ENCODE results near the gene C20orf96.
A peak's percentile ranks its signal among the peaks of the same experiment; 100 is the strongest.

C20orf96 gene

DNA sequence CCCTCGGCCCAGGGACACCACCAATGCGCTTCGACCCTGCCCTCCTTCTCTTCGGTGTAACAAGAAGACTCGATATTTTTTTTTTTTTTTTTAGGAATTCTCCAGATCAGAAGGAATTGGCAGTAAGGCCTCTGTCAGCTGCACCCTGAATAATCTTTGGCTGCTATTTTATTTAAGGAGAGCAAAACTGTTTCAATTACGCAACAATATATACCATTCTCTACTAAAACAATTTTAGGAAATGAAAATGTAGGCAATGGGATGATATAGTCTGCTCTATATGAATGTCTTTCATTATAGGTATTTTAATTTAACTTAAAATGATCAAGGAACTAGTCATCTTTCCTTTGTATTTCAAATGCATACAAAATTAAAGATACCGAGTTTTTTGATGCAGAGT, 20.1 kb upstream of the C20orf96 start:
- H2AFZ ChIP-seq (ENCODE audit: low read length), result peak overlapping the region; percentile 59; the same call in 1 of the 2 replicates
- H3K9ac ChIP-seq (ENCODE audit: low read depth, low read length, poor library complexity, severe bottlenecking), result peak overlapping the region; percentile 15
- H3K79me2 ChIP-seq (ENCODE audit: insufficient read depth, low read length), result no peaks in the 10 kb centered on the region
- H3K4me2 ChIP-seq (ENCODE audit: low read depth, low read length, poor library complexity, severe bottlenecking), result peak overlapping the region; percentile 70
- TF ChIP-seq EZH2phosphoT487 (IDR thresholded peaks at IDR 0.05; ENCODE audit: borderline replicate concordance), result no peak
- TF ChIP-seq, protein P1, sequence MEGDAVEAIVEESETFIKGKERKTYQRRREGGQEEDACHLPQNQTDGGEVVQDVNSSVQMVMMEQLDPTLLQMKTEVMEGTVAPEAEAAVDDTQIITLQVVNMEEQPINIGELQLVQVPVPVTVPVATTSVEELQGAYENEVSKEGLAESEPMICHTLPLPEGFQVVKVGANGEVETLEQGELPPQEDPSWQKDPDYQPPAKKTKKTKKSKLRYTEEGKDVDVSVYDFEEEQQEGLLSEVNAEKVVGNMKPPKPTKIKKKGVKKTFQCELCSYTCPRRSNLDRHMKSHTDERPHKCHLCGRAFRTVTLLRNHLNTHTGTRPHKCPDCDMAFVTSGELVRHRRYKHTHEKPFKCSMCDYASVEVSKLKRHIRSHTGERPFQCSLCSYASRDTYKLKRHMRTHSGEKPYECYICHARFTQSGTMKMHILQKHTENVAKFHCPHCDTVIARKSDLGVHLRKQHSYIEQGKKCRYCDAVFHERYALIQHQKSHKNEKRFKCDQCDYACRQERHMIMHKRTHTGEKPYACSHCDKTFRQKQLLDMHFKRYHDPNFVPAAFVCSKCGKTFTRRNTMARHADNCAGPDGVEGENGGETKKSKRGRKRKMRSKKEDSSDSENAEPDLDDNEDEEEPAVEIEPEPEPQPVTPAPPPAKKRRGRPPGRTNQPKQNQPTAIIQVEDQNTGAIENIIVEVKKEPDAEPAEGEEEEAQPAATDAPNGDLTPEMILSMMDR (conservative IDR thresholded peaks at IDR 0.05; ENCODE audit: low read length), result no peak
- no peaks in the 10 kb centered on the region for H3K9me2 ChIP-seq (replicated peaks; ENCODE audit: low read depth, low read length)
- H3K9me3 ChIP-seq (ENCODE audit: insufficient read depth, low read depth, low read length), result no peaks in the 10 kb centered on the region
- peak overlapping the region; percentile 69 for H3K4me3 ChIP-seq (ENCODE audit: low read length, poor library complexity, severe bottlenecking)
- H3K4me1 ChIP-seq (ENCODE audit: insufficient read depth, low read length, poor library complexity, severe bottlenecking), result peaks cover 23% of the 10 kb centered on the region
- 0 out of 2 replicates have a peak, but pooled peaks cover 3% of the 10 kb centered on the region for H3F3A ChIP-seq (ENCODE audit: low read depth)
- no peaks in the 10 kb centered on the region for H4K20me1 ChIP-seq (ENCODE audit: insufficient read depth, low read length, poor library complexity, severe bottlenecking)
- H3K27me3 ChIP-seq (ENCODE audit: insufficient read depth, low read length, poor library complexity, severe bottlenecking), result no peaks in the 10 kb centered on the region
- no peaks in the 10 kb centered on the region for H3K36me3 ChIP-seq (ENCODE audit: insufficient read depth, low read length)

DNA sequence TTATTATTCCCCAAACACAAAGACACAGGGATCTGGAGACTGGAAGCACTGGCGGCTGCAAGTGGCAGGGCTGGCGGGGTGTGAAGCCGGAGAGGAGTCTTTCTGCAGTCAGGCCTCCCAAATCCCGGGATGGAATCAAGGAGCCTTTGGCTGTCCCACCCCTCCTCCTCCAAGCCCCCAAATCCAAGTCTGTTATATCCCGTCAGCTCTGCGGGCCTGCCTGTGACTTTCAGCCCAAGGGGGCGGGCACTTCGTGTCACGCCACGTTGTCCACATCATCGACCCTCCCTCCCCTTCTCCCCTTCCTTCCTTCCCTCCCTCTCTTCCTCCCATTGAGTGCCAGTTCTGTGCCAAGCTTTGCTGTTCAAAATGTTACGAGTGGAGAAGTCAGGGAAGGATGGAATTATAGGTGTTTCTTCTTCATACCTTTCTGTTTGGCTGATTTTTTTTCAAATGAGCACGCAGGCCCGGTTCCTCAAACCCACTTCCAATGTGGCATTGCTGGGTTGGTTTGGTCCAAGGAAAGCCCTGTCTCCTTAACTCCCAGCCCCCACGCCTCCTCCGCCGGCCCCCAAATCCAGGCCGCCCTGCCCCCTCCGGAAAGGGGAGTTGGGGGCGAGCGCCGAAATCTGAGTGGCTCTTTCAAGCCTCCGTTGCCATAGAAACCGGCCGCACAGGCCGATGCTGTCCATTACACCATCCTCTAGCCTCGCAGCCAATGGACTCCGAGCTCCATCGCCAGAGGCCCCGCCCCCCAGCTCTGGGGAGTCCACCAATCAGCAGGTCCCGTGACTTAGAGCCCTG, 19.5 kb upstream of the C20orf96 start:
- H3K9me3 ChIP-seq (ENCODE audit: insufficient read depth, low read depth, low read length), result no peaks in the 10 kb centered on the region
- H2AFZ ChIP-seq (ENCODE audit: low read length), result peak overlapping the region; percentile 80
- 0 out of 2 replicates have a peak, but pooled peaks cover 3% of the 10 kb centered on the region for H3F3A ChIP-seq (ENCODE audit: low read depth)
- H3K9me2 ChIP-seq (replicated peaks; ENCODE audit: low read depth, low read length), result no peaks in the 10 kb centered on the region
- TF ChIP-seq, protein P1 (conservative IDR thresholded peaks at IDR 0.05; ENCODE audit: low read length), result no peak
- no peak for TF ChIP-seq EZH2phosphoT487 (IDR thresholded peaks at IDR 0.05; ENCODE audit: borderline replicate concordance)
- H3K4me2 ChIP-seq (ENCODE audit: low read depth, low read length, poor library complexity, severe bottlenecking), result peak overlapping the region; percentile 70
- H3K4me1 ChIP-seq (ENCODE audit: insufficient read depth, low read length, poor library complexity, severe bottlenecking), result peaks cover 23% of the 10 kb centered on the region
- H4K20me1 ChIP-seq (ENCODE audit: insufficient read depth, low read length, poor library complexity, severe bottlenecking), result no peaks in the 10 kb centered on the region
- no peaks in the 10 kb centered on the region for H3K36me3 ChIP-seq (ENCODE audit: insufficient read depth, low read length)
- H3K27me3 ChIP-seq (ENCODE audit: insufficient read depth, low read length, poor library complexity, severe bottlenecking), result no peaks in the 10 kb centered on the region
- no peaks in the 10 kb centered on the region for H3K79me2 ChIP-seq (ENCODE audit: insufficient read depth, low read length)
- peak overlapping the region; percentile 69 for H3K4me3 ChIP-seq (ENCODE audit: low read length, poor library complexity, severe bottlenecking)
- peak overlapping the region; percentile 58 for H3K9ac ChIP-seq (ENCODE audit: low read depth, low read length, poor library complexity, severe bottlenecking)

DNA sequence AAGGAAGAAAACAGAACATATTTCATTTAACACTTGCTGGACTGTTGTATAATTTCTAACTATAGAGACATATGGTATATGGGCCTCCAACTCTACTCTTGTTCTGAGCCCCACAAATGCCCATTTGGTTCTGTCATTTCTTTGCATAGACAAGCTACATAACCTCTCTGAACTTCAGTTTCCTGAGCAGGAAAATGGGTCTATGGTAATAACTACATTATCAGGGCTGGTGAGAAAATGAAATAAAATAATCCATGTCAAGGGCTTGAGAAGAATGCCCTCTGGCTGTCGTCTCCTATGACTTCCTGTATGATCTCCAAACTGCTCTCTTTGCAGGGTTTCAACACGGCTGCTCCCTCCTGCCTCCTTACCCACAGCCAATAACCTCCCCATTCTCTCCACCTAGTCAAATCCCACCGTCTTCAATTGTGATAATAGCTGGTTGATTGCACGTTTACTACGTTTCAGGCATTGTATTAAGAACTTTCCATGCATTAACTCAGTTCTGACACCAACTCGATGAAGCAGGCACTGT, 18.8 kb upstream of the C20orf96 start:
- H3F3A ChIP-seq (ENCODE audit: low read depth), result 0 out of 2 replicates have a peak, but pooled peaks cover 3% of the 10 kb centered on the region
- H3K9me2 ChIP-seq (replicated peaks; ENCODE audit: low read depth, low read length), result no peaks in the 10 kb centered on the region
- H3K4me3 ChIP-seq (ENCODE audit: low read length, poor library complexity, severe bottlenecking), result peak overlapping the region; percentile 69
- H3K36me3 ChIP-seq (ENCODE audit: insufficient read depth, low read length), result no peaks in the 10 kb centered on the region
- peak overlapping the region; percentile 80 for H2AFZ ChIP-seq (ENCODE audit: low read length)
- H3K79me2 ChIP-seq (ENCODE audit: insufficient read depth, low read length), result no peaks in the 10 kb centered on the region
- no peaks in the 10 kb centered on the region for H3K9me3 ChIP-seq (ENCODE audit: insufficient read depth, low read depth, low read length)
- TF ChIP-seq, protein P1 (conservative IDR thresholded peaks at IDR 0.05; ENCODE audit: low read length), result no peak
- no peak for TF ChIP-seq EZH2phosphoT487 (IDR thresholded peaks at IDR 0.05; ENCODE audit: borderline replicate concordance)
- peaks cover 23% of the 10 kb centered on the region for H3K4me1 ChIP-seq (ENCODE audit: insufficient read depth, low read length, poor library complexity, severe bottlenecking)
- H4K20me1 ChIP-seq (ENCODE audit: insufficient read depth, low read length, poor library complexity, severe bottlenecking), result no peaks in the 10 kb centered on the region
- H3K9ac ChIP-seq (ENCODE audit: low read depth, low read length, poor library complexity, severe bottlenecking), result peak overlapping the region; percentile 58
- peak overlapping the region; percentile 70 for H3K4me2 ChIP-seq (ENCODE audit: low read depth, low read length, poor library complexity, severe bottlenecking)
- H3K27me3 ChIP-seq (ENCODE audit: insufficient read depth, low read length, poor library complexity, severe bottlenecking), result no peaks in the 10 kb centered on the region
